CD4-positive, alpha-beta T cell (primary cell): ENCODE data around the gene PLA2G4B. TPM values are rescaled to one million over a fixed set of nuclear protein-coding genes. Genes with fewer than 3 reads are reported as not detected.

Experiments used
- ATAC-seq: fragments of 200-7000 bp; cut with Tn5 transposase; one replicate; pipeline ENCODE4 v1.10.0; 2022; ENCODE audit warnings: mild to moderate bottlenecking; ENCODE audit not compliant: poor library complexity
- CTCF ChIA-PET: fragments of 350-600 bp; sonication (Branson Sonifier 250); formaldehyde crosslinking; loops from one replicate; lab custom pipeline; 2021; ENCODE audit warnings: antibody characterized with exemption, inconsistent platforms; lab: Charles Lee
- POLR2A ChIA-PET: fragments of 350-600 bp; sonication (Branson Sonifier 250); formaldehyde crosslinking; loops from one replicate; lab custom pipeline; 2021; ENCODE audit warnings: antibody characterized with exemption, inconsistent platforms; lab: Charles Lee
- DNase-seq, 14 experiments: peaks; one replicate each; pipeline ENCODE4 v3.0.0-alpha.2; 2013 to 2020; ENCODE audit warnings: mixed read lengths in 2 of 14
- H3K27ac ChIP-seq, 2 donors: one replicate each; pipeline versions ENCODE4 v1.5.1 to v1.7.0; 2013; ENCODE audit warnings: low read length in 2 of 2, low read depth in 1 of 2, mild to moderate bottlenecking in 1 of 2
- H3K27me3 ChIP-seq, 2 experiments: 1 replicate in 1 of 2; 2 replicates in 1 of 2; pipeline versions ENCODE4 v1.6.1 to v1.7.0; 2013; ENCODE audit warnings: low read length in 2 of 2, control low read depth in 1 of 2, mild to moderate bottlenecking in 1 of 2, moderate library complexity in 1 of 2; ENCODE audit not compliant: insufficient read depth in 2 of 2, control insufficient read depth in 1 of 2
- H3K36me3 ChIP-seq: one replicate; pipeline ENCODE4 v1.6.1; 2013; ENCODE audit warnings: low read length, control low read depth; ENCODE audit not compliant: insufficient read depth
- H3K4me1 ChIP-seq: one replicate; pipeline ENCODE4 v1.6.1; 2013; ENCODE audit warnings: low read length, control low read depth; ENCODE audit not compliant: insufficient read depth
- H3K4me3 ChIP-seq: one replicate; pipeline ENCODE4 v1.5.1; 2013; ENCODE audit warnings: mild to moderate bottlenecking, low read length, moderate library complexity
- H3K9me3 ChIP-seq, 2 experiments: 1 replicate in 1 of 2; 2 replicates in 1 of 2; pipeline versions ENCODE4 v1.6.1 to v1.7.0; 2013; ENCODE audit warnings: low read length in 2 of 2, mild to moderate bottlenecking in 2 of 2, control low read depth in 1 of 2, moderate library complexity in 1 of 2; ENCODE audit not compliant: control insufficient read depth in 1 of 2, insufficient read depth in 1 of 2
- H3K27ac Mint-ChIP-seq: one replicate; pipeline ENCODE4 v1.8.0; 2020; ENCODE audit warnings: mixed read lengths
- H3K27me3 Mint-ChIP-seq: one replicate; pipeline ENCODE4 v1.8.0; 2021; ENCODE audit warnings: mixed read lengths
- H3K36me3 Mint-ChIP-seq: one replicate; pipeline ENCODE4 v1.8.0; 2021; ENCODE audit warnings: low read depth, mixed read lengths
- H3K4me1 Mint-ChIP-seq: one replicate; pipeline ENCODE4 v1.8.0; 2021; ENCODE audit warnings: low read depth, mixed read lengths
- H3K4me3 Mint-ChIP-seq: one replicate; pipeline ENCODE4 v1.8.0; 2020; ENCODE audit warnings: mild to moderate bottlenecking, mixed read lengths
- H3K9me3 Mint-ChIP-seq: one replicate; pipeline ENCODE4 v1.8.0; 2020; ENCODE audit warnings: mixed read lengths
- CTCF ChIP-seq: fragments of 200-600 bp; IDR thresholded peaks from one replicate; pipeline ENCODE4 v1.8.0; 2022; ENCODE audit warnings: antibody characterized with exemption, mild to moderate bottlenecking
- intact Hi-C, 2 experiments: fragments of 100-400 bp; cut with DNase I in 1 of 2; cut with micrococcal nuclease in 1 of 2; formaldehyde crosslinking; loops; one replicate each; pipeline versions ENCODE4 v1.15.1 to v1.9.0; 2023 to 2025; cut with DNase I, micrococcal nuclease
- total RNA-seq, 174 experiments: library from RNA in 2 of 174; stranded (reverse) in 2 of 174; gene quantifications; one replicate each; pipeline ENCODE4 v1.2.3 and lab custom pipeline; 2021 to 2026

Gene PLA2G4B
- total RNA-seq, 2 experiments from 2014 or later, result 33.7 to 34.6 TPM

- peaks cover 22% of the 10 kb centered on the region for H3K36me3 Mint-ChIP-seq
- ATAC-seq (no peak), DNase-seq (no peak)
- H3K36me3 ChIP-seq, result peaks cover 11% of the 10 kb centered on the region
- H3K27me3 ChIP-seq, result no peaks in the 10 kb centered on the region
- TF ChIP-seq CTCF, result no peak
- no peaks in the 10 kb centered on the region for H3K9me3 Mint-ChIP-seq
- peaks cover 10% of the 10 kb centered on the region for H3K4me1 Mint-ChIP-seq
- H3K27me3 Mint-ChIP-seq, result no peaks in the 10 kb centered on the region
- no peak overlapping the region for H3K4me3 Mint-ChIP-seq
- peaks cover 10% of the 10 kb centered on the region for H3K4me1 ChIP-seq
- H3K27ac ChIP-seq, result no peak overlapping the region
- CTCF ChIA-PET, result interaction anchor here (1.8 kb wide), 1 partner anchor 31 kb away, joined by 4 read pairs; the partner anchor contains the start of gene MAPKBP1
- intact Hi-C loops, result no loop called here
- H3K9me3 ChIP-seq, result no peaks in the 10 kb centered on the region
- POLR2A ChIA-PET, result no interaction called here
- peak overlapping the region; percentile 71 for H3K27ac Mint-ChIP-seq
- no peak overlapping the region for H3K4me3 ChIP-seq
Measured at GRCh38 chr15:41804916-41805666, 33.6 kb upstream of the PLA2G4B start.

GRCh38 chr15:41805711-41806110, 32.9 kb upstream of the PLA2G4B start:
- Mint-ChIP-seq H3K9me3 (no peaks in the 10 kb centered on the region), H3K4me3 (no peak overlapping the region), H3K27me3 (no peaks in the 10 kb centered on the region), H3K4me1 (peaks cover 10% of the 10 kb centered on the region), H3K36me3 (peaks cover 17% of the 10 kb centered on the region), H3K27ac (no peak overlapping the region)
- no peak overlapping the region for H3K27ac ChIP-seq
- CTCF ChIA-PET, result interaction anchor here (1.8 kb wide), 1 partner anchor 31 kb away, joined by 4 read pairs; the partner anchor contains the start of gene MAPKBP1
- no peaks in the 10 kb centered on the region for H3K27me3 ChIP-seq
- POLR2A ChIA-PET, result no interaction called here
- TF ChIP-seq CTCF, result no peak
- H3K9me3 ChIP-seq, result no peaks in the 10 kb centered on the region
- no peak for DNase-seq
- intact Hi-C loops, result no loop called here
- no peak overlapping the region for H3K4me3 ChIP-seq
- no peak for ATAC-seq
- peaks cover 9% of the 10 kb centered on the region for H3K36me3 ChIP-seq
- peaks cover 12% of the 10 kb centered on the region for H3K4me1 ChIP-seq

GRCh38 chr15:41806291-41807181, 32.1 kb upstream of the PLA2G4B start:
- POLR2A ChIA-PET, result no interaction called here
- intact Hi-C loops, result no loop called here
- Histone ChIP-seq H3K9me3 (no peaks in the 10 kb centered on the region), H3K4me1 (peaks cover 20% of the 10 kb centered on the region), H3K27ac (no peak overlapping the region), H3K36me3 (peaks cover 9% of the 10 kb centered on the region), H3K4me3 (no peak overlapping the region), H3K27me3 (no peaks in the 10 kb centered on the region)
- DNase-seq, result no peak
- Mint-ChIP-seq H3K27ac (no peak overlapping the region), H3K9me3 (no peaks in the 10 kb centered on the region), H3K4me3 (no peak overlapping the region), H3K4me1 (peaks cover 19% of the 10 kb centered on the region), H3K36me3 (peaks cover 14% of the 10 kb centered on the region), H3K27me3 (no peaks in the 10 kb centered on the region)
- TF ChIP-seq CTCF, result no peak
- ATAC-seq, result no peak
- CTCF ChIA-PET, result no interaction called here
